Fibroblast of villous mesenchyme (primary cell): ENCODE measurements around the gene GABRD. TPM values are rescaled to one million over a fixed set of nuclear protein-coding genes. Genes with fewer than 3 reads are reported as not detected.

ENCODE experiments used
- DNase-seq: peaks from one replicate; pipeline ENCODE4 v3.0.0-alpha.2; 2010; ENCODE audit warnings: low read depth
- H3K4me3 ChIP-seq: 2 replicates; pipeline ENCODE4 v1.5.1; 2011; ENCODE audit warnings: low read depth, mild to moderate bottlenecking, low read length
- total RNA-seq: library from RNA; depleted of rRNA; stranded (reverse); fragments of >200 nt; gene quantifications from 2 replicates; pipeline ENCODE4 v1.2.3, GENCODE V29; 2012
- TF ChIP-seq, protein P1 (sequence below): IDR thresholded peaks from 2 replicates; pipeline ENCODE4 v1.5.1; 2012; ENCODE audit warnings: low read depth, mild to moderate bottlenecking, low read length; ENCODE audit not compliant: insufficient read depth

Gene GABRD
- total RNA-seq, 1 donor, result not detected

- TF ChIP-seq, protein P1, sequence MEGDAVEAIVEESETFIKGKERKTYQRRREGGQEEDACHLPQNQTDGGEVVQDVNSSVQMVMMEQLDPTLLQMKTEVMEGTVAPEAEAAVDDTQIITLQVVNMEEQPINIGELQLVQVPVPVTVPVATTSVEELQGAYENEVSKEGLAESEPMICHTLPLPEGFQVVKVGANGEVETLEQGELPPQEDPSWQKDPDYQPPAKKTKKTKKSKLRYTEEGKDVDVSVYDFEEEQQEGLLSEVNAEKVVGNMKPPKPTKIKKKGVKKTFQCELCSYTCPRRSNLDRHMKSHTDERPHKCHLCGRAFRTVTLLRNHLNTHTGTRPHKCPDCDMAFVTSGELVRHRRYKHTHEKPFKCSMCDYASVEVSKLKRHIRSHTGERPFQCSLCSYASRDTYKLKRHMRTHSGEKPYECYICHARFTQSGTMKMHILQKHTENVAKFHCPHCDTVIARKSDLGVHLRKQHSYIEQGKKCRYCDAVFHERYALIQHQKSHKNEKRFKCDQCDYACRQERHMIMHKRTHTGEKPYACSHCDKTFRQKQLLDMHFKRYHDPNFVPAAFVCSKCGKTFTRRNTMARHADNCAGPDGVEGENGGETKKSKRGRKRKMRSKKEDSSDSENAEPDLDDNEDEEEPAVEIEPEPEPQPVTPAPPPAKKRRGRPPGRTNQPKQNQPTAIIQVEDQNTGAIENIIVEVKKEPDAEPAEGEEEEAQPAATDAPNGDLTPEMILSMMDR, result no peak
- no peak for DNase-seq
These were observed 41.4 kb downstream of the GABRD start for GRCh38 chr1:2060535-2060934.

DNA sequence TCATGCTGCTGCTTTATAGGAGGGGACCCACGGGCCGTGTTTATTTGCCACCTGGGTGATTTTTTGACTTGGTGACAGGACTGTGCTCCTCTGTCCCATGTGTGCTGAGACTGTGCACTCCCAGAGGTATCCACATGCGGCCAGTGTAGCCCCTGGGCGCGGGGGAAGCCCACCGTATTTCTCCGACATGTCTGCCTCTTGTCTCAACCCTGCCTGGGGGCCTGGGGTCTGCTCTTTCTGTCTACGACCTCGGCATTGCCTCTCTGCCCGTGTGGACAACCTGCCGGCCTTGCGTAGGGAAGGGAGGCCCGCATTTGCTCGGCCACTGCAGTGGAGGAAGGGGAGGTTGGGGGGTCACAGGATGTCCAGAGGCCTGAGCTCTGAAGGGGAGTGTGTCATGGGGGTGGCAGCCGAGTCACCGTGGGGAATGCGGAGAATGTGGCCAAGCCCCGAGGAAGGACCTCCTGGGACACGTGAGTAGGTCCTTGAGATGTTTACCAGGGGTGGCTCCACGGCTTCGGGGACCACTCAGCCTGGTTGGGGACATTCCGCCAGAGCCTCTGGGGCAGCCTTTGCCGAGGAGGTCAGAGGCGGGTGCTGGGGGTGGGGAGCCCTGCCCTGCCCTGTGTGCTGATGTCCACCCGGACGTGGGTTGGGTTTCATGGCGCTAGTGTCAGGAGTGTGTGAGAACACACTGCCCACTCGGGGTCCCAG, 42.1 kb downstream of the GABRD start:
- DNase-seq, result no peak
- TF ChIP-seq, protein P1, result no peak
- H3K4me3 ChIP-seq, result no peak overlapping the region

More at GRCh38 chr1:2060535-2060934, 41.4 kb downstream of the GABRD start:
- H3K4me3 ChIP-seq, result no peak overlapping the region

DNA sequence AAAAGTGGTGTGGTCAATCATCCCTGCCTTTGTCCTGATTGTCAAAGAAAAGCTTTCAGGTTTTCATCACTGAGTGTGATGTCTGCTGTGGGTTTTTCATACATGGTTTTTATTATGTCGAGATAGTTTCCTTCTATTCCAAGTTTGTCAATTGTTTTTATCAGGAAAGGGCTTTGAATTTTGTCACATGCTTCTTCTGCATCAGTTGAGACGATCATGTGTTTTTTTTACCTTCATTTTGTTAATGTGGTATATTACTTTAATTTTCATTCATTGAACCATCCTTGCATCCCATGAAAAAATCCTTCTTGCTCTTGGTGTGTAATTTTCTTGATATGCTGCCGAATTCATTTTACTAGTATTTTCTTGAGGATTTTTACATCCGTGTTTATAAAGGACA, 46.6 kb downstream of the GABRD start:
- TF ChIP-seq, protein P1, result no peak
- no peak for DNase-seq
- H3K4me3 ChIP-seq, result no peak overlapping the region

DNA sequence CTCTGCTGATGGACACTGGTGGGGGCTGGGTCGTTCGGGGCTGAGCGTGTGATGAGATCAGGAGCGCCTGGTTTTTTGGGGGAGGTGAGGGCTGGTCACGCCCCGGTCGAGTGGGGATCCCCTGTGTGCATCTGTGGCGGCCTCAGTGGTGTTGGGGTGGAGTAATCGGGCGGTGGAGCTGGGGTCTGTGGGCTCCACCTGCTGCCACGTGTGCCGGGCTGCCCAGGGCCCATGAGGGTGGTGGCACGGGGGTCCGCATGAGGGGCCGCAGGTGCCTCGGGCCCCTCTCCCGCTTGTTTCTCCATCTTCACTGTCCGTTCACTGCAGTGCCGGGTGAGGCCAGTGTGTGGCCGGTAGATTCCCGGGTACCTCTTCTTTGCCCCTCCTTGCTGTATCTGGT, 48.2 kb downstream of the GABRD start:
- DNase-seq, result no peak
- H3K4me3 ChIP-seq, result no peak overlapping the region
- TF ChIP-seq, protein P1, result no peak

- TF ChIP-seq, protein P1, result no peak
- DNase-seq, result no peak
- no peak overlapping the region for H3K4me3 ChIP-seq
These were observed 48.8 kb downstream of the GABRD start for GRCh38 chr1:2067981-2068380.

GRCh38 chr1:2068951-2069350, 49.8 kb downstream of the GABRD start:
- DNase-seq, result no peak
- TF ChIP-seq, protein P1, result no peak
- H3K4me3 ChIP-seq, result no peak overlapping the region

DNA sequence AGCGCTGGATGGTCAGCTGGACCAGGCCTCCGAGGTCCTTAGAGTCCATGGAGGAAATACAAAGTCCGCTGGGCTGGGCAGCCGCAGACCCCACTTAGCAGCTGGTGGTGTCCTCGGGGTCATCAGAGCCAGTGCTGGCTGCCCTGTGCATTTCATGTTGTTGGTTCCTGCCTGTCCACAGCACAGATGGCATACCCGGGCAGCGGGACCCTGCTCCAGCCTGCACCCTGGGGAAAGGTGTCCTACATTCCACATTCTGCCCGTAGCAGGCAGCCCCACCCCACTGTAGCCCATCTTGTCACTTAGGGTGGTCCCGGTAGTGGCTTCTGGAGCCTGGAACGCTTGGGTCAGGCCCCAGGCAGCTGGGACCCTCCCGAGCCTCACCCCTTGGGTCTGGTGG, 50.9 kb downstream of the GABRD start:
- H3K4me3 ChIP-seq, result no peak overlapping the region
- DNase-seq, result no peak
- TF ChIP-seq, protein P1, result no peak
